Muscle layer of duodenum (tissue), 2 donors: ENCODE measurements around the gene TNRC6A.

Source experiments
- H3K27ac ChIP-seq: one replicate; pipeline ENCODE4 v1.7.0; 2013; ENCODE audit warnings: mild to moderate bottlenecking, low read length
- H3K27me3 ChIP-seq: one replicate; pipeline ENCODE4 v1.7.0; 2013; ENCODE audit warnings: low read depth, mild to moderate bottlenecking, control low read depth, low read length
- H3K36me3 ChIP-seq, 2 donors: one replicate each; pipeline ENCODE4 v1.7.0; 2013; ENCODE audit warnings: low read length in 2 of 2, control low read depth in 1 of 2, mild to moderate bottlenecking in 1 of 2; ENCODE audit not compliant: insufficient read depth in 2 of 2, control insufficient read depth in 1 of 2
- H3K4me1 ChIP-seq, 2 donors: one replicate each; pipeline ENCODE4 v1.7.0; 2013; ENCODE audit warnings: low read length in 2 of 2, mild to moderate bottlenecking in 2 of 2, control low read depth in 1 of 2, moderate library complexity in 1 of 2; ENCODE audit not compliant: insufficient read depth in 2 of 2, control insufficient read depth in 1 of 2
- H3K4me3 ChIP-seq, 2 donors: one replicate each; pipeline ENCODE4 v1.7.0; 2013; ENCODE audit warnings: low read length in 2 of 2, low read depth in 1 of 2, mild to moderate bottlenecking in 1 of 2
- H3K9me3 ChIP-seq, 2 donors: one replicate each; pipeline ENCODE4 v1.7.0; 2013; ENCODE audit warnings: low read length in 2 of 2, control low read depth in 1 of 2, mild to moderate bottlenecking in 1 of 2; ENCODE audit not compliant: control insufficient read depth in 1 of 2
- donor health status: healthy.

TNRC6A gene

DNA sequence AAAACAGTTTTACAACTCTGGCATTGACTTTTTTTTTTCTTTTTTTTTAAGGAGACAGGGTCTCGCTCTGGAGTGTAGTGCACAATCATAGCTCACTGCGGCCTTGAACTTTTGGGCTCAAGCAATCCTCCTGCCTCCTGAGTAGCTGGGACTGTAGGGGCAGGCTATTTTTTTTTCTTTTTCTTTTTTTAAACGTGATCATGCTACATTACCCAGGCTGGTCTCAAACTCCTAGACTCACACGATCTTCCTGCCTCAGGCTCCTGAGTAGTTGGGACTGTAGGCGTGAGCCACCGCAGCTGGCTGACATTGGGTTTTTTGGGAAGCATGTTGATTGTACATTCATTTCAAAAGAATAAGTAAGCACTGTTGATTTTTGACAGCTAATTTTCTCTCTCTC is 32.1 kb downstream of the TNRC6A start:
- no peaks in the 10 kb centered on the region for H3K27me3 ChIP-seq
- no peak overlapping the region for H3K27ac ChIP-seq
- peaks cover 0 to 32% of the 10 kb centered on the region in 2 donors for H3K4me1 ChIP-seq
- no peaks in the 10 kb centered on the region for H3K9me3 ChIP-seq
- peaks cover 7 to 10% of the 10 kb centered on the region in 2 donors for H3K36me3 ChIP-seq
- H3K4me3 ChIP-seq = no peak overlapping the region

DNA sequence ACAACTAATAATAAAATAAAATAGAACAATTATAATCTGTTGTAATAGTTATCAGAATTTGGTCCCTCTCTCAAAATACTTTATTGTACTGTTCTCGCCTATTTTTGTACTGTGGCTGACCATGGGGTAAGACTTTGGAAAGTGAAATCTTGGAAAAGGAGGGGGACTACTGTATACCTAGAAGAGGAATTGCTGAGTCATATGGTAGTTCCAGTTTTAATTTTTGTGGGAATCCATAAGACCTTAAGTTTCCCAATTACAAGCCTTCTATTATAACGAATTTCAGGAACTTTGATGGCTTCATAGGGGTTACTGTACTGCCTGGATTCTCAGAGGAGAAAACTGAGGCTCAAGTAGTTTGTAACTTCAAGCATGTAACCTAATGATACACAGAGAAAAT is 35.5 kb downstream of the TNRC6A start:
- no peaks in the 10 kb centered on the region for H3K27me3 ChIP-seq
- no peak overlapping the region for H3K27ac ChIP-seq
- H3K36me3 ChIP-seq = peaks cover 0 to 2% of the 10 kb centered on the region in 2 donors
- H3K4me3 ChIP-seq = no peak overlapping the region
- peaks cover 0 to 39% of the 10 kb centered on the region in 2 donors for H3K4me1 ChIP-seq
- no peaks in the 10 kb centered on the region for H3K9me3 ChIP-seq

DNA sequence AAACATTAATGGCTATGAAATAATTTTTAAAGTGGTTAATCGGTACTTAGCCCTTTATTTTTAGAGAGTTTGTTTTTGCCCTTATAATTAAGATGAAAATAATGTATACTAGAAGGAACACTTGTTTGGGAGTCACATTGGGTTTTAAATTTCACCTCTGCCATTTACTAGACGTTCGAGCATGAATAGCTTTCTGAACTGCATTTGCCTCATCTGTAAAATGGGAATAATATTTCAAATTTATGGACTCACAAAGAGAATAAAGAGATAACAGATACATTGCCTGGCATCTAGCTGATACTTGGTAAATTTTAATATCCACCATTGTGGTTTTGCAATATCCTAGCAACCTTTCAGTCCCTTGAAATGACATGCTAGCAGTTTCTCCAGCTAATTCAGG is 36.6 kb downstream of the TNRC6A start:
- Histone ChIP-seq H3K9me3 (no peaks in the 10 kb centered on the region), H3K4me1 (peaks cover 0 to 38% of the 10 kb centered on the region in 2 donors), H3K4me3 (no peak overlapping the region), H3K36me3 (no peaks in the 10 kb centered on the region), H3K27ac (no peak overlapping the region), H3K27me3 (no peaks in the 10 kb centered on the region)

DNA sequence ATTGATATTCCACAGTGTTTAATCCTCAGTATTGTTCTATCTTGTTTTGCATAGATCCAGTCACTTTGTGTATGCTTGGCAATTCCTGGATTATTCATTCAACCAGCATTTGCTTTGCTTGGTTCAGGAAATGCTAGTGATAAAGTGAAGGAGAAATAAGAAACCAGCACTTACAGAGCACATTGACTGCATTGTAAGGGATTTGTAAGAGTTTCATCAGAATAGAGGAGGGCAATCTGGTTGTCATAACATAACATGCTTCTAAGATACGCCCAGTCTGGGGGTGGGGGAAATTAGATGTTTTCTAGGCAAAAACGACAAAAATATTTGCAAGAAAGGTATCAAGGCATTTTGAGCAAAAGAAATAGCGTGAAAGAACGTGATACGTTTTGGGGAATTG is 40.4 kb downstream of the TNRC6A start:
- no peak overlapping the region for H3K4me3 ChIP-seq
- peaks cover 0 to 4% of the 10 kb centered on the region in 2 donors for H3K36me3 ChIP-seq
- H3K27ac ChIP-seq = no peak overlapping the region

DNA sequence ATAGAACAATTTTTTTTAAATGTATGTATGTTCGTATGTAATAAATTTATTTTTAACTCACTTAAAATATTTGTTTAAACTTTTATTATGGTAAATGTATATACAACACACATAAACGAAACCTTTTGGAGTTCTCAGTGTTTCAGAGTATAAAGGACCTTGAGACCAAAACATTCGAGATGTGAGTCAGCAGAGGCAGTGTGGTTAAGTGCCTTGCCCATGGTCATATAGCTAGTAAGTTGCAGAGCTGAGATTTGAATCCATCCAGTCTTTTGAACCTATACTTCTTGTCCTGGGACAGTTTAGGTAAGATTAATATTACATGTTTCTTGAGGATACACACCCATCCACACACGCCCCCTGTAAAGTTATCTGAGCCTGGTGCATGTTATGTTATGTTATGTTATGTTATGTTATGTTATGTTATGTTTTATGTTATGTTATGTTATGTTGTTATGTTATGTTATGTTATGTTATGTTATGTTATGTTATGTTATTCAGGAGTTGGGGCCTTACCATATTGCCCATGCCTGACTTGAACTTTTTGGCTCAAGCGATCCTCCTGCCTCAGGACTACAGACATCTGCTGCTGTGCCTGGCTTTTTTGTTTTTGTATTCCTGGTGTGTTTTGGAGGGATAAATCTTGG is 41.8 kb downstream of the TNRC6A start:
- Histone ChIP-seq H3K9me3 (no peaks in the 10 kb centered on the region), H3K27me3 (no peaks in the 10 kb centered on the region), H3K4me1 (peaks cover 5 to 38% of the 10 kb centered on the region in 2 donors), H3K4me3 (no peak overlapping the region), H3K36me3 (peaks cover 0 to 4% of the 10 kb centered on the region in 2 donors), H3K27ac (no peak overlapping the region)

More for the DNA sequence above, 40.4 kb downstream of the TNRC6A start:
- Histone ChIP-seq H3K9me3 (no peaks in the 10 kb centered on the region), H3K27me3 (no peaks in the 10 kb centered on the region), H3K4me1 (peaks cover 1 to 27% of the 10 kb centered on the region in 2 donors)

DNA sequence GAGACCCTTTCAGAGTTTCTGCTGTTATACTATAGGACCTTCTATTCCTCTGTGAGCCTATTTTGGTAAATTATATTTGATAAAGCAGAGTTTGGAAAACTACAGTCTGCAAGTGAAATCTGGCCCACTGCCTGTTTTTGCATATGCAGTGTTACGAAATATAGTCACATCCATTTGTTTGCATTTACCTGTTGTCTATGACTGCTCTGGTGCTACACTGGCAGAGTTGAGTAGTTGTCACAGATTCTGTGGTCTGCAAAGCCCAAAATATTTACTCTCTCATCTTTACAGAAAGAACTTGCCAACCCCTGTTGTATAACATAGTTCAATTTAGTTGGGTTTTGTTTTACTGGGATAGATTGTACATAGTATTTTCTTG is 42.3 kb downstream of the TNRC6A start:
- peaks cover 0 to 4% of the 10 kb centered on the region in 2 donors for H3K36me3 ChIP-seq
- no peak overlapping the region for H3K27ac ChIP-seq
- H3K9me3 ChIP-seq = no peaks in the 10 kb centered on the region
- H3K27me3 ChIP-seq = no peaks in the 10 kb centered on the region
- no peak overlapping the region for H3K4me3 ChIP-seq
- H3K4me1 ChIP-seq = peaks cover 5 to 44% of the 10 kb centered on the region in 2 donors

DNA sequence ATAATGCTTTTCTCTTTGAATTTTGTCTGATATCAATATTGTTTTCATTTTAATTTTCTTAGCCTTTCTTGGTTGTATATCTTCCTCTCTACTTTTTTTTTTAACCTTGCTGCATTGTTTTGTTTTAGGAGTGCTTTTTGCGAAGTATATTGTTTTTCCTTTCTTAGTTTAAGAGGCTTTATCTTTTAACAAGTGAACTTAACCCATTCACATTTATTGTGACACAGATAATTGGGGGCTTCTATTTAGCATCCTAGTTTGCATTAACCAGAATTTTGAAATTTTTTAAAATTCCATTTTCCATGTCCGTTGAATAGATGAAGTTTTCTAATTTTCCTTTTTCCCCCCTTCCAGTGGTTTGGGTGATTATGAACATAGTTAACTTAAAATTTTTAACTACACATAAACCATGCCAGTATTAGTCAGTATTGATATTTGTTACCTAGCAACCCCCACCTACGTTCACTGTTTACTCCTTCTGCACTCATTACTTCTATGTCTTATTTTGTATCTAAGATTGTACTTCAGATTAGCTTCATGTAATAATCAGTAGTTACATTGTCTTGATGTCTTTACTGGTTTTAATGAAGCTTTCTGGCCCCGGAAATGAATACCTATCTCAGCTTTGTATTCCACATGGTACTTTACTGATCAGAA is 44.4 kb downstream of the TNRC6A start:
- Histone ChIP-seq H3K27me3 (no peaks in the 10 kb centered on the region), H3K36me3 (peaks cover 16 to 19% of the 10 kb centered on the region in 2 donors), H3K4me1 (peaks cover 5 to 64% of the 10 kb centered on the region in 2 donors), H3K9me3 (no peaks in the 10 kb centered on the region), H3K27ac (no peak overlapping the region), H3K4me3 (no peak overlapping the region)

DNA sequence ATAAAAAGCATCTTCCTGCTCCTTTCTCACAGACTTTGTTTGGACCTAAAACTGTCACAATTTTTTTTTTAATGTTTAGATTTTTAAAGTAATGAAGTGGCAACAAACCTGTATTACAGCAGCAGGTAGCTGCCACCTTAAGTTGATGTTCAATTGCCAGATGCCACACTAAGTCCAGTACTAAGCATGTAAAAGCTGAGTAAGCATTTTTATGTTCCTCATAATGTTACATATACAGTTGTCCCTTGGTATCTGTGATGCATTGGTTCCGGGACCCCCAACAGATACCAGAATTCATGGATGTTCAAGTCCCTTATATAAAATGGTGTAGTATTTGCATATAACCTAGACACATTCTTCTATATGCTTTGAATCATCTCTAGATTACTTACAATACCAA is 45.1 kb downstream of the TNRC6A start:
- no peak overlapping the region for H3K27ac ChIP-seq
- H3K9me3 ChIP-seq = no peaks in the 10 kb centered on the region
- peaks cover 5 to 67% of the 10 kb centered on the region in 2 donors for H3K4me1 ChIP-seq
- H3K36me3 ChIP-seq = peaks cover 16 to 24% of the 10 kb centered on the region in 2 donors
- H3K4me3 ChIP-seq = no peak overlapping the region
- H3K27me3 ChIP-seq = no peaks in the 10 kb centered on the region

DNA sequence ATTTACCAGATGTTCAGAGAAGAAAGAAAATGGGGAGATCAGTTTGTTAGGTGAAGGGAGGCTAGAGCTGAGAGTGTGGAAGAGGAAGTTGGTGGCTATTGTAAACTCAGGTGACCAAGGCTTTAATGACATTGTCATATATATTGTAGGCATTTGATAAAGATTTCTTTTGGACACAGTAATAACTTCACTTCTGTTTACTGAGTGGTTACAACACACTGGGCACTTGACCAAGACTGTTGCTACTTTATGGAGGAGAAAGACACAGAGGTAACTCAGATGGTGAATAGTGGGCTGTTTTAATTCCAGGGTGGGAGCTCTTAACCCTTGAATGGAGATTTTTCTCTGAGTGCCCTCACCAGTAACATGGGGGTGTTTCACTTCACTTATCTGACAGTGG is 46.0 kb downstream of the TNRC6A start:
- no peaks in the 10 kb centered on the region for H3K9me3 ChIP-seq
- no peak overlapping the region for H3K27ac ChIP-seq
- H3K4me1 ChIP-seq = peaks cover 5 to 62% of the 10 kb centered on the region in 2 donors

DNA sequence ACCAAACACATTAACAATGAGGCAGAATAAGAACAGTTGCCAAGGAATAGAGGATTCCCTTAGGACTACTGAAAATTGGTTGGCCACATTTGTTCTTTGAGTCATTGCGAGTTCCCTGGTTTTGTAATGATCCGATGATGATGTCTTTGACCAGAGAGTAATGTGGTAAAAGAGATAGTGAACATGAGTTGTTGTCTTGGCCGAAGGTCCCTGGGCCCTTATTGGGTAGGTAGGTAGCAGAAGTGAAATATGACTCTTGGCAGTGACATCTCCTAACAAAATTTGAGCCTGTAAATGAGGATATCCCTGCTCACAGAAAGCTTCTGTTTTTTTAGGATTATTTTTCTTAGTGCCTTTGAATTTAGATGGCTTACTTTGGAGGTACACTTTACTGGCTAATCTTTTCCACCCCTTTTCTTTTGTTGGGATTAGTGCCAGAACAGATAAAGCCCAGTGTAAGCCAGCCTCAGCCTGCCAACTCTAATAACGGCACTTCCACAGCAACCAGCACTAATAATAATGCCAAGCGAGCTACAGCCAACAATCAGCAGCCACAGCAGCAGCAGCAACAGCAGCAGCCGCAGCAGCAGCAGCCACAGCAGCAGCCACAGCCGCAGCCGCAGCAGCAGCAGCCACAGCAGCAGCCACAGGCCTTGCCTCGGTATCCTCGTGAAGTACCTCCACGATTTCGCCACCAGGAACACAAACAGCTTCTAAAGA is 47.2 kb downstream of the TNRC6A start:
- H3K9me3 ChIP-seq = no peaks in the 10 kb centered on the region
- no peaks in the 10 kb centered on the region for H3K27me3 ChIP-seq
- H3K4me3 ChIP-seq = no peak overlapping the region
- peaks cover 30 to 41% of the 10 kb centered on the region in 2 donors for H3K36me3 ChIP-seq
- no peak overlapping the region for H3K27ac ChIP-seq
- peaks cover 5 to 59% of the 10 kb centered on the region in 2 donors for H3K4me1 ChIP-seq

More for the DNA sequence above, 46.0 kb downstream of the TNRC6A start:
- Histone ChIP-seq H3K4me3 (no peak overlapping the region), H3K27me3 (no peaks in the 10 kb centered on the region), H3K36me3 (peaks cover 23 to 33% of the 10 kb centered on the region in 2 donors)

DNA sequence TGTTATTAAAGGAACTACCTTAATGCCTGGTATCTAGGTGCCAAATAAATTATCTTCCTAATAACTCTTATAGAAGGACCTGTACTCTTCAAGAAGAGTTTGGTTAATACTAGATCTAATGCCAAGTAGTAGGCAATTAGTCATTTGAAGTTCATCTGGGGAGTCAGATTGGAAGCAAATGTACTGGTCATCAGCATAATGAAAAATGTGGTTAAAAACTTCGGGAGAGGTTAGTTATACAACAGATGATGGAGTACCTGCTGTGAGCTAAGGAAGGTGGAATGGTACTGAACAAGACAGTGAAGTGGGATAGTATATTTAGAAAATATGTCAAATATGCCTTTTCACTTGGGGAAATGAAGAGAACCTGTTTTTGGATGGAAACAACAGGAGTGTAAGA is 49.2 kb downstream of the TNRC6A start:
- Histone ChIP-seq H3K27me3 (no peaks in the 10 kb centered on the region), H3K27ac (no peak overlapping the region), H3K9me3 (no peaks in the 10 kb centered on the region), H3K4me1 (peaks cover 5 to 44% of the 10 kb centered on the region in 2 donors), H3K36me3 (peaks cover 34 to 45% of the 10 kb centered on the region in 2 donors), H3K4me3 (no peak overlapping the region)
